GM12874 (cell line): ENCODE data around the gene ASTL.

Experiments used
- TF ChIP-seq, protein P1 (sequence below): IDR thresholded peaks from 2 replicates; pipeline ENCODE4 v1.5.1; 2011; ENCODE audit warnings: low read depth, mild to moderate bottlenecking, control low read depth, low read length, moderate library complexity; ENCODE audit not compliant: insufficient read depth

ASTL gene

DNA sequence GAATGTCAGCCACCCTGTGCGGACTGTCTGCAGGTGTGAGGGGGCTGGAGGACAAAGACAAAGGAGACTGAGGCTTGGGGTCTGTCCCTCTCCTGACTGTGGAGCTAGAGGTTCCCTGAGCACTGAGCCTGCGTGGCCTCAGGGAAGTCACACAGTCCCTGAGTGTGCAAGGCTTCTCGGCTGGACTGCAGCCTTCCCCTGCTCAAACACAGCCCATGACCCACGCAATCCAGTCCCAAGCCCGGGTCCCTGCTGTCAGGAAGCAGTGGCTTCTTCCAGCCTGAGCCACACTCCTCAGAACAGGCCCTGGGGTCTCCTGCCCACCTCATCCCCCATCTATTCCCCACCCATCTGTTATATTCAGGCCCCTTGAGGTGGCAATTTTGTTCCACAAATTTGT is 2.7 kb downstream of the ASTL start:
- TF ChIP-seq, protein P1, sequence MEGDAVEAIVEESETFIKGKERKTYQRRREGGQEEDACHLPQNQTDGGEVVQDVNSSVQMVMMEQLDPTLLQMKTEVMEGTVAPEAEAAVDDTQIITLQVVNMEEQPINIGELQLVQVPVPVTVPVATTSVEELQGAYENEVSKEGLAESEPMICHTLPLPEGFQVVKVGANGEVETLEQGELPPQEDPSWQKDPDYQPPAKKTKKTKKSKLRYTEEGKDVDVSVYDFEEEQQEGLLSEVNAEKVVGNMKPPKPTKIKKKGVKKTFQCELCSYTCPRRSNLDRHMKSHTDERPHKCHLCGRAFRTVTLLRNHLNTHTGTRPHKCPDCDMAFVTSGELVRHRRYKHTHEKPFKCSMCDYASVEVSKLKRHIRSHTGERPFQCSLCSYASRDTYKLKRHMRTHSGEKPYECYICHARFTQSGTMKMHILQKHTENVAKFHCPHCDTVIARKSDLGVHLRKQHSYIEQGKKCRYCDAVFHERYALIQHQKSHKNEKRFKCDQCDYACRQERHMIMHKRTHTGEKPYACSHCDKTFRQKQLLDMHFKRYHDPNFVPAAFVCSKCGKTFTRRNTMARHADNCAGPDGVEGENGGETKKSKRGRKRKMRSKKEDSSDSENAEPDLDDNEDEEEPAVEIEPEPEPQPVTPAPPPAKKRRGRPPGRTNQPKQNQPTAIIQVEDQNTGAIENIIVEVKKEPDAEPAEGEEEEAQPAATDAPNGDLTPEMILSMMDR: no peak

DNA sequence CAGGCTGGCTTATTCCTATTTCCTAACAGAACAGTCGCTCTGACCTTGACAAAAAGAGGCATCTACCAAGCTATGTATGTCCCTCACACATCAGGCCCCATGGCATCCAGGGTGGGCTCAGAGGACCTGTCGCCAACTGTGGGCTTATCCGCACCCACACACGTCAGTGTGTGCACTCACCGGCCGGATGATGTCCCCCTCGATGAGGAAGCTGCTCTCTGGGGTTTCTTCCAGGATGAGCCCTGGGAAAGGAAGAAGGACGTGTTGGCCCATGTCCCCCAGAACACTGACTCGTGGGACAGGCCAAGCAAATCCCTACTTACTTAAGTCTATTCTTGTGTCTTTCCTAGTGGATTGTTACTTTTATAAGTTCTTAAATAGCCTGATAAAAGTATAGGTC is 3.1 kb downstream of the ASTL start:
- TF ChIP-seq, protein P1: no peak

DNA sequence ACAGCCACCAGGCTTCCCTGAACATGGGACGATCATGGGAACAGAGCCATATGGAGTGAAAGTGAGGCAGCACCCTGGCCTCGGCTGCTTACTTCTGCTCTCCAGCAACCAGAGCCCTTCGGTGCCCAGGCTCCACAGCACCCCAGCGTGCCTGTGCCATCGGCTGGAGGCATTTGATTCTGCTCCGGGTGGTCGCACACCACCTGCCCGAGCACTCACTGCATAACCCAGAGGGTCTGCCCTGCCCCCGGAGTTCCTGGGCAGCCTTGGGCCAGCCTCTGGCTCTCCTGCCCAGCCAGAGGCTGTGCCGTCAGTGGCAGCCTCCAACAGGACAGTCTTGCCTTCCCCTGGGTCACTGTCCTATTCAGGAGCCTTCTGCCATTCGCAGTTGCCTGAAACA is 3.9 kb downstream of the ASTL start:
- TF ChIP-seq, protein P1: no peak

DNA sequence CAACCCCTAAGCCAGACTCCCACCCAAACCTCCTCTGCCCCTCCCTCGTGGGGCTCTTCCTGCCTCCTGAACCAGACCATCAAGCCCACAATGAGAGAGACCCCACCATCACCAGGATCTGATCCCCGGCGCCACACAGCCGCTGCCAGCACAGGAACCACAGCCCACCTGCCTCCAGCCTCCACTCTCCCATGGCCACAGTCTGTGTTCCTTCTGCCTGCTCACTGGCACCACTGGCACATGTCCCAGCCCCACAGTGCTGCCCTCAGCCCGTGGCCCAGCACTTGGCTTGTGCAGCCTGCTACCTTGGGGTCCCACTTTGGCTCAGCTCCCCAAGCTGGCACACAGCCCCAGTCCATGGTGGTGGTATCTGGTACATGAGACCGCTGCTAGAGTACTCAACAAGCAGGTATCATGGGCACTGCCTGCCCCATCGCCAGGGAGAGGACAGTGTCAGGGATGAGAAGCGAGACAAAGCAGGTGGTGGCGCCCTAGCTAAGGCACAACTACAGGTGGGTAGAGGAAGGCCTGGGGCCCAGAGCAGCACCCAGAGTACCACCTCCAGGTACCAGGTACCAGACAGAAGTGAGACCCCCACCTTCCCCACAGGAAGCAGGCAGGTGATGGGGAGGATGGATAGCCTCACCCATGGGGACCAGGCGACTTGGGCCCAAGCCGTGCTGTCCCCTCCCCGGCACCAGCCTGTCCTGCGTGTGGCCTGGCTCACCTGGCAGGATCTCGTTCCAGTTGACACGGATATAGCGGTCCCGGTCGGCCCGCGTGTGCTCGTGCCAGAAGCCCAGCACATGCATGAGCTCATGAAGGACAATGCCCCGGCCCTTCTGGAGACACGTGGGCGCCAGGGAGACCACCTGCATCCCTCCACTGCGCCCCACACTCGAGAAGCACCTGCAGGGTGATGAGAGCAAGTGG is 6.2 kb downstream of the ASTL start:
- TF ChIP-seq, protein P1: no peak

DNA sequence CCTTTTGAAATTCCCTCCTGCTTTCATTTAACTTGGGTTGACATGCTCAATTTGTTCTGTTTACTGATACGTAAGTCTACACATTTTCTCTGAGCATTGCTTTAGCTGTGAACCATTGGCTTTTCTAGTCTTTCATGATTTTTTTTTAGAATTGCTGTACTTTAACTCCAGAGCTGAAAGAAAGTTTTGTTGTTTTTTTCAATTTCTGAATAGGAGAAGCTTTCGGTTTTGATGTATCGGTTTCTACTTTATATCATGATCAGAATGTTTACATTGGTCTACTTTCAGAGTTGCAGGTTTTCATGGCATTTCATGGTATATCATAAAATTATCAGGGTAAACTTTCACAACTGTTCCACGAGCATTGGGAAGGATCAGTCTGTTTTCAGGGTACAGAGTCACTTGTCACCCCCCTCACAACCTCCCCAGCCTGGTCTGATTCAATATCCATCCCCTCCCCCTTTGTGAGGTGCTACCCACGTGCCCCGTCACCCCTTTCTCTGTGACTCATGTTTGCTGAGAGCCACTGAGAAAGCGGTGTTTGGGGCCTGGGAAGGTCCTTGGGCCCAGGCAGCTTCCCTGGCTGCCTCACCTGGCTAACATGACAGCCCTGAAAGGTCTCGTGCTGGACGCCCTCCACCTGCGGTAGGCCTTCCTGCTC is 7.0 kb downstream of the ASTL start:
- TF ChIP-seq, protein P1: no peak

DNA sequence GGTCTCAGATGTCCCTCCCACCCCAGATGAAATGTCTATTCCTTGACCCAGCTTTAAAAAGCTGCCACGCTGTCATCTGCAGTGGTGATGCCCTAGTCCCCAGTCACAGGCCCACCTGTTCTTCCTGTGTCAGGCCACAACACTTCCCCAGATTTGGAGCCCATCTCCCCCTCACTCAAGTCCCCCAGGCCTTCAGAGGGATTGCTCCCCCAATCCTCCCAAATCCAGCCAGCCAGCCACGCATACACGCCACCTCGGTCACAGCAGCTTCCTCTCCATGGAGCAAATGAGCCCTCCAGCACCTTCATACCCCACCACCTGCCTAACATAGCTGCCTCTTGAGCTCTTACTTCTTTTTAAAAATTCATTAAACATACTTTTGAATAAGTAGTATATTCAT is 7.8 kb downstream of the ASTL start:
- TF ChIP-seq, protein P1: no peak

DNA sequence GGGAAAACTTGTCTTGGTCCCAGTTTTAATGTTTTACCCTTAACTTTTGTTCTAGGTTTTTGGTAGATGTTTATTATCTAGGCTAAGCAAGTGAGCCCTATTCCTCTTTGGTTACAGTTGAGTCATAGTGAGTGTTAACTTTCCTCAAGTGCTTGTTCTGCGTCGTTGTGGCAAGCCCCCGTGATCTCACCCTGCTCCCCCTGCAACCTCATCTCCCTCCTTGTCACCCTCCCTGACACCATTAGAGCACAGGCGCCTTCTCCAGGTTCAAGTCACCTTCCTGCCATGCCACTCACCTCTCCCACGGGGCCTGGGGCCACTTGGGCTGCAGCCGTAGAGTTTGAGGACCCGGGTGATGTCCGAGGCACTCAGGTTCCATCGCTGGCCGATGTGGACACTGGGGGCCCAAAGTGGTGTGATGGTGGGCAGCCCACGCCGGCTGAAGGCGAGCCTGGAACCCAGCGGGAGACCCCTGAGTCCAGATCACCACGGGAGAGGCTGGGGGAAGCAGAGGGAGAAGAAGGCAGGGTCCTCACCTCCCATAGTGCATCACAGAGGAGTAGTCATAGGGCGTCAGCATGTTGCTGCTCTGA is 8.7 kb downstream of the ASTL start:
- TF ChIP-seq, protein P1: no peak
